HepG2 (cell line): ENCODE measurements around the gene LDLRAD4. TPM values are rescaled to one million over a fixed set of nuclear protein-coding genes. Genes with fewer than 3 reads are reported as not detected.

Experiments used
- ATAC-seq: fragments of 200-7000 bp; cut with Tn5 transposase; 3 replicates; pipeline ENCODE4 v1.9.1; 2020; ENCODE audit warnings: mild to moderate bottlenecking, moderate library complexity
- BruUV-seq: library from RNA; stranded (reverse); fragments of 400-500 nt; replicated peaks from 2 replicates; lab custom pipeline; 2021; lab: Mats Ljungman, UMichigan
- CTCF ChIA-PET: fragments of 300-600 bp; formaldehyde crosslinking; extraction: SDS; loops from one replicate; lab custom pipeline; 2021; ENCODE audit warnings: low total read pairs, inconsistent platforms, low intra/inter-chr PET ratio; lab: Yijun Ruan, JAX
- POLR2A ChIA-PET: fragments of 350-600 bp; sonication (Branson Sonifier 250); formaldehyde crosslinking; loops from one replicate; lab custom pipeline; 2020; ENCODE audit warnings: antibody characterized with exemption, inconsistent platforms; lab: Yijun Ruan, JAX
- DNase-seq: peaks from one replicate; pipeline ENCODE4 v3.0.0-alpha.2; 2015; ENCODE audit warnings: low spot score
- FAIRE-seq: peaks from 3 replicates; lab custom pipeline; 2011; peaks lifted over from hg19 to GRCh38; lab: Jason Lieb, UNC
- H2AFZ ChIP-seq: one replicate; pipeline ENCODE4 v1.6.1; 2011; ENCODE audit warnings: low read length, inconsistent platforms
- H3K27ac ChIP-seq: fragments of 300-600 bp; 3 replicates; pipeline ENCODE4 v1.8.0; 2011; ENCODE audit warnings: mixed run types, mild to moderate bottlenecking, mixed read lengths, low read length, inconsistent platforms; ENCODE audit not compliant: insufficient read depth; ENCODE audit errors: extremely low read length
- H3K27me3 ChIP-seq, 2 experiments: fragments of 200-600 bp in 1 of 2; 2 replicates in 1 of 2; 3 replicates in 1 of 2; pipeline versions ENCODE4 v1.6.0 to v1.8.0; 2011; ENCODE audit warnings: low read length in 2 of 2, mild to moderate bottlenecking in 2 of 2, moderate library complexity in 2 of 2, inconsistent platforms in 1 of 2; ENCODE audit not compliant: insufficient read depth in 2 of 2, control insufficient read depth in 1 of 2
- H3K36me3 ChIP-seq, 2 experiments: fragments of 200-600 bp in 1 of 2; replicated peaks in 1 of 2; 2 replicates in 1 of 2; 3 replicates in 1 of 2; pipeline versions ENCODE4 v1.5.1 to v1.8.0; 2011; ENCODE audit warnings: low read length in 2 of 2, inconsistent platforms in 1 of 2; ENCODE audit not compliant: insufficient read depth in 2 of 2, control insufficient read depth in 1 of 2
- H3K4me1 ChIP-seq: 2 replicates; pipeline ENCODE4 v1.5.1; 2012; ENCODE audit warnings: low read length, inconsistent platforms; ENCODE audit not compliant: insufficient read depth
- H3K4me2 ChIP-seq: 2 replicates; pipeline ENCODE4 v1.6.0; 2011; ENCODE audit warnings: low read depth, low read length, inconsistent platforms
- H3K4me3 ChIP-seq, 3 experiments: fragments of 200-600 bp in 1 of 3; sonication (generic), shearing (Covaris generic) in 1 of 3; replicated peaks in 1 of 3; 2 replicates each; pipeline ENCODE4 v1.5.1; 2011 to 2016; ENCODE audit warnings: low read length in 3 of 3, inconsistent platforms in 2 of 3, low read depth in 2 of 3, mild to moderate bottlenecking in 2 of 3, control low read depth in 1 of 3, mixed read lengths in 1 of 3; ENCODE audit not compliant: insufficient read depth in 1 of 3
- H3K79me2 ChIP-seq: one replicate; pipeline ENCODE4 v1.6.1; 2011; ENCODE audit warnings: low read length, inconsistent platforms; ENCODE audit not compliant: insufficient read depth
- H3K9ac ChIP-seq: 2 replicates; pipeline ENCODE4 v1.6.0; 2011; ENCODE audit warnings: mild to moderate bottlenecking, low read depth, low read length, inconsistent platforms; ENCODE audit not compliant: insufficient read depth
- H3K9me3 ChIP-seq: 2 replicates; pipeline ENCODE4 v1.5.1; 2012; ENCODE audit warnings: mild to moderate bottlenecking, low read length
- H4K20me1 ChIP-seq: 2 replicates; pipeline ENCODE4 v1.6.0; 2011; ENCODE audit warnings: inconsistent platforms, mild to moderate bottlenecking, low read length, moderate library complexity; ENCODE audit not compliant: insufficient read depth
- ETV5 ChIP-seq: IDR thresholded peaks from 2 replicates; pipeline ENCODE4 v1.6.1; 2018; ENCODE audit warnings: missing biosample characterization, missing genetic modification reagents, inconsistent platforms, borderline replicate concordance
- FOXO1 ChIP-seq: sonication (generic); formaldehyde crosslinking; IDR thresholded peaks from 2 replicates; pipeline ENCODE4 v1.4.0; 2020; ENCODE audit warnings: missing genetic modification reagents
- GATA4 ChIP-seq: sonication (generic); IDR thresholded peaks from 2 replicates; pipeline ENCODE4 v1.6.1; 2016; ENCODE audit warnings: antibody characterized with exemption, low read depth, borderline replicate concordance
- HOXA3 ChIP-seq: sonication (generic); formaldehyde crosslinking; IDR thresholded peaks from 2 replicates; pipeline ENCODE4 v1.5.0; 2020; ENCODE audit warnings: missing genetic modification reagents
- ISL2 ChIP-seq: sonication (generic); formaldehyde crosslinking; IDR thresholded peaks from 2 replicates; pipeline ENCODE4 v1.5.0; 2020; ENCODE audit warnings: missing genetic modification reagents
- PHF21A ChIP-seq: sonication (generic); formaldehyde crosslinking; IDR thresholded peaks from 2 replicates; pipeline ENCODE4 v1.5.0; 2020; ENCODE audit warnings: mild to moderate bottlenecking, missing genetic modification reagents
- RFXANK ChIP-seq: IDR thresholded peaks from 2 replicates; pipeline ENCODE4 v1.6.1; 2016
- RFXAP ChIP-seq: sonication (generic); formaldehyde crosslinking; IDR thresholded peaks from 2 replicates; pipeline ENCODE4 v1.4.0; 2020; ENCODE audit warnings: missing genetic modification reagents, borderline replicate concordance
- ZFP90 ChIP-seq: sonication (generic); formaldehyde crosslinking; IDR thresholded peaks from 2 replicates; pipeline ENCODE4 v1.8.0; 2022; ENCODE audit warnings: missing genetic modification reagents, mild to moderate bottlenecking, inconsistent platforms, borderline replicate concordance
- ZNF296 ChIP-seq: sonication (generic); formaldehyde crosslinking; conservative IDR thresholded peaks from 2 replicates; pipeline ENCODE4 v1.5.0; 2020; ENCODE audit warnings: mild to moderate bottlenecking, missing genetic modification reagents
- WGBS: methylation state at CpG from one replicate; pipeline ENCODE4 v1.1.6; 2017; ENCODE audit warnings: low lambda C conversion rate; 5-methylcytosine and 5-hydroxymethylcytosine counted together
- in situ Hi-C: cut with HindIII; loops from 2 replicates; pipeline ENCODE4 v1.10.0; 2017; ENCODE audit warnings: low pct_unique_long_range_greater_than_20kb; ENCODE audit not compliant: extremely low pct_ligation_motif_present
- intact Hi-C: fragments of 100-400 bp; cut with micrococcal nuclease; formaldehyde crosslinking; loops from one replicate; pipeline ENCODE4 v1.10.0; 2022; ENCODE audit not compliant: unreplicated experiment
- polyA plus RNA-seq, 8 experiments: library from polyadenylated mRNA; depleted of rRNA in 3 of 8; stranded (reverse) in 7 of 8; unstranded in 1 of 8; fragments of >200 nt; fragmentation: Illumina TruSeq in 4 of 8; extraction: Trizol in 4 of 8; gene quantifications; 2 replicates each; pipeline versions ENCODE4 v1.2.1 to v1.2.3, GENCODE V29; 2011 to 2016; ENCODE audit warnings: low read depth in 4 of 8, missing spikeins in 1 of 8, mixed read lengths in 1 of 8; ENCODE audit not compliant: insufficient read depth in 1 of 8
- total RNA-seq, 5 experiments: library from RNA; depleted of rRNA; stranded (reverse); fragments of >200 nt; fragmentation: Illumina TruSeq; extraction: Trizol; gene quantifications; 2 replicates each; pipeline ENCODE4 v1.2.3, GENCODE V29; 2016; ENCODE audit warnings: low read depth in 1 of 5
- TF ChIP-seq, protein P1 (sequence below): sonication (generic); formaldehyde crosslinking; IDR thresholded peaks from 2 replicates; pipeline ENCODE4 v1.4.0; 2020; ENCODE audit warnings: missing genetic modification reagents

Gene LDLRAD4
- total and polyA plus RNA-seq, 2 of the 13 experiments (the other 11 are each of a cell fraction or from before 2014, with no cell fraction given), result 13.6 to 20.9 TPM

DNA sequence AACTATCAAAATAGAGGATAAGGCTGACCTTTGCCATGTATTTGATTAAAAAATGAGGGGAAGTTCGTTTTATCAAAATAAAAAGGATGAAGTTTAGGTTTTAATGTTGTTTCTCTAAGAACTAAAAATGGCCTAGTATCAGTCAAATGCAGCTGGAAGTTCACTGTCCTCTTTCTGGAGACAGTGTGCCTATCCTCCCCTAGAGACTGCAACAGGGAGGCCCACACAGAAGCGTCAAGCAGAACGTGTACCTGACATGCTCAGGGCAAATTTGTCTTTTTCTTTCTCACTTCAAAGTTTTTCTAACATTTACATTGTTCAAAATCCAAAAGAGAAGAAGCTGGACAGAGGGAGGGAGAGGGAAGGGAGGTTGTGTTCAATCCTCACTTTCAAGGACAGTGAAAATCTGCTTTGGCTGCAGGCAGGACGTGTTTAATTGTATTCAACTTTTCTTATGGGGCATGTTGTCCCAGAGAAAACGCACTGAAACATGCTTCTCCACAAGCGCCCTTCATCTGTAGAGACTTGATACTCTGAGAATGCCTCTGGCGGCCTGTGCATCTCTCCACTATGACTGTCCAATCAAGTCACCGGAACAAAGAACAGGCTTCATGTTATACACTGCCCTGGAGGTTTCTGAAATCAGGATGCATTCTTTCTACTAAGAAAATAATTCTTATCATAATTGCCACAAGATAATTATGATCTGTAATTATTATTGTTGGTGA is 442.7 kb downstream of the LDLRAD4 start:
- no peaks in the 10 kb centered on the region for H3K79me2 ChIP-seq
- no peaks in the 10 kb centered on the region for H3K27me3 ChIP-seq
- intact Hi-C loops (no loop called here), in situ Hi-C loops (loop anchor here (25.0 kb wide), 1 partner anchor 101 kb away; no protein-coding TSS in a partner anchor)
- no TSS peak for BruUV-seq
- ChIA-PET CTCF (no interaction called here), POLR2A (no interaction called here)
- no peak overlapping the region for H2AFZ ChIP-seq
- H3K4me2 ChIP-seq, result no peak overlapping the region
- 88% methylated on average over 8 of the region's 8 CpGs for WGBS
- no peak overlapping the region for H3K27ac ChIP-seq
- TF ChIP-seq ZFP90 (CRISPR knock-in tag) (no peak), HOXA3 (no peak), RFXAP (CRISPR knock-in tag) (no peak), ISL2 (CRISPR knock-in tag) (no peak), FOXO1 (CRISPR knock-in tag) (no peak), PHF21A (no peak), GATA4 (no peak), ETV5 (CRISPR knock-in tag) (no peak), RFXANK (no peak), ZNF296 (CRISPR knock-in tag) (no peak)
- TF ChIP-seq, protein P1, sequence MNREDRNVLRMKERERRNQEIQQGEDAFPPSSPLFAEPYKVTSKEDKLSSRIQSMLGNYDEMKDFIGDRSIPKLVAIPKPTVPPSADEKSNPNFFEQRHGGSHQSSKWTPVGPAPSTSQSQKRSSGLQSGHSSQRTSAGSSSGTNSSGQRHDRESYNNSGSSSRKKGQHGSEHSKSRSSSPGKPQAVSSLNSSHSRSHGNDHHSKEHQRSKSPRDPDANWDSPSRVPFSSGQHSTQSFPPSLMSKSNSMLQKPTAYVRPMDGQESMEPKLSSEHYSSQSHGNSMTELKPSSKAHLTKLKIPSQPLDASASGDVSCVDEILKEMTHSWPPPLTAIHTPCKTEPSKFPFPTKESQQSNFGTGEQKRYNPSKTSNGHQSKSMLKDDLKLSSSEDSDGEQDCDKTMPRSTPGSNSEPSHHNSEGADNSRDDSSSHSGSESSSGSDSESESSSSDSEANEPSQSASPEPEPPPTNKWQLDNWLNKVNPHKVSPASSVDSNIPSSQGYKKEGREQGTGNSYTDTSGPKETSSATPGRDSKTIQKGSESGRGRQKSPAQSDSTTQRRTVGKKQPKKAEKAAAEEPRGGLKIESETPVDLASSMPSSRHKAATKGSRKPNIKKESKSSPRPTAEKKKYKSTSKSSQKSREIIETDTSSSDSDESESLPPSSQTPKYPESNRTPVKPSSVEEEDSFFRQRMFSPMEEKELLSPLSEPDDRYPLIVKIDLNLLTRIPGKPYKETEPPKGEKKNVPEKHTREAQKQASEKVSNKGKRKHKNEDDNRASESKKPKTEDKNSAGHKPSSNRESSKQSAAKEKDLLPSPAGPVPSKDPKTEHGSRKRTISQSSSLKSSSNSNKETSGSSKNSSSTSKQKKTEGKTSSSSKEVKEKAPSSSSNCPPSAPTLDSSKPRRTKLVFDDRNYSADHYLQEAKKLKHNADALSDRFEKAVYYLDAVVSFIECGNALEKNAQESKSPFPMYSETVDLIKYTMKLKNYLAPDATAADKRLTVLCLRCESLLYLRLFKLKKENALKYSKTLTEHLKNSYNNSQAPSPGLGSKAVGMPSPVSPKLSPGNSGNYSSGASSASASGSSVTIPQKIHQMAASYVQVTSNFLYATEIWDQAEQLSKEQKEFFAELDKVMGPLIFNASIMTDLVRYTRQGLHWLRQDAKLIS, result no peak
- H3K4me1 ChIP-seq, result no peaks in the 10 kb centered on the region
- FAIRE-seq, result no peak
- ATAC-seq, result no peak
- H3K9ac ChIP-seq, result no peak overlapping the region
- no peak overlapping the region for H3K4me3 ChIP-seq
- no peaks in the 10 kb centered on the region for H3K9me3 ChIP-seq
- no peaks in the 10 kb centered on the region for H4K20me1 ChIP-seq
- H3K36me3 ChIP-seq, result peaks cover 1 to 15% of the 10 kb centered on the region in 2 experiments; a peak in 3 of 5 replicates
- DNase-seq, result no peak
